Activated CD4-positive, alpha-beta T cell treated with anti-CD3 and anti-CD28 coated beads for 36 hours (primary cell): ENCODE results near the gene MELTF. TPM values are rescaled to one million over a fixed set of nuclear protein-coding genes. Genes with fewer than 3 reads are reported as not detected.

Source experiments
- ATAC-seq: fragments of 200-7000 bp; cut with Tn5 transposase; one replicate; pipeline ENCODE4 v1.10.0; 2021; ENCODE audit warnings: mild to moderate bottlenecking, moderate library complexity
- CTCF ChIA-PET: fragments of 350-600 bp; sonication (Branson Sonifier 250); formaldehyde crosslinking; loops from one replicate; lab custom pipeline; 2021; ENCODE audit warnings: antibody characterized with exemption; lab: Charles Lee
- POLR2A ChIA-PET: fragments of 350-600 bp; sonication (Branson Sonifier 250); formaldehyde crosslinking; loops from one replicate; lab custom pipeline; 2021; ENCODE audit warnings: antibody characterized with exemption, inconsistent platforms; lab: Charles Lee
- DNase-seq: peaks from one replicate; pipeline ENCODE4 v3.0.0-alpha.2; 2020
- H3K27ac Mint-ChIP-seq: one replicate; pipeline ENCODE4 v1.8.0; 2021; ENCODE audit warnings: mixed read lengths
- H3K27me3 Mint-ChIP-seq: one replicate; pipeline ENCODE4 v1.8.0; 2021; ENCODE audit warnings: mixed read lengths
- H3K36me3 Mint-ChIP-seq: one replicate; pipeline ENCODE4 v1.8.0; 2021; ENCODE audit warnings: low read depth, mixed read lengths
- H3K4me1 Mint-ChIP-seq: one replicate; pipeline ENCODE4 v1.8.0; 2021; ENCODE audit warnings: mixed read lengths
- H3K4me3 Mint-ChIP-seq: one replicate; pipeline ENCODE4 v1.8.0; 2021; ENCODE audit warnings: mild to moderate bottlenecking, moderate library complexity, mixed read lengths
- H3K9me3 Mint-ChIP-seq: one replicate; pipeline ENCODE4 v1.8.0; 2021; ENCODE audit warnings: low read depth, mixed read lengths
- intact Hi-C, 2 experiments: fragments of 100-400 bp; cut with DNase I in 1 of 2; cut with micrococcal nuclease in 1 of 2; formaldehyde crosslinking; loops; one replicate each; pipeline versions ENCODE4 v1.14.2 to v1.15.1; 2022 to 2024; cut with DNase I, micrococcal nuclease
- total RNA-seq, 2 experiments: library from RNA; stranded (reverse); gene quantifications; one replicate each; pipeline ENCODE4 v1.2.3, GENCODE V29; 2021

Gene MELTF
- total RNA-seq, 2 experiments from 2014 or later, result 3.7 to 4.3 TPM

DNA sequence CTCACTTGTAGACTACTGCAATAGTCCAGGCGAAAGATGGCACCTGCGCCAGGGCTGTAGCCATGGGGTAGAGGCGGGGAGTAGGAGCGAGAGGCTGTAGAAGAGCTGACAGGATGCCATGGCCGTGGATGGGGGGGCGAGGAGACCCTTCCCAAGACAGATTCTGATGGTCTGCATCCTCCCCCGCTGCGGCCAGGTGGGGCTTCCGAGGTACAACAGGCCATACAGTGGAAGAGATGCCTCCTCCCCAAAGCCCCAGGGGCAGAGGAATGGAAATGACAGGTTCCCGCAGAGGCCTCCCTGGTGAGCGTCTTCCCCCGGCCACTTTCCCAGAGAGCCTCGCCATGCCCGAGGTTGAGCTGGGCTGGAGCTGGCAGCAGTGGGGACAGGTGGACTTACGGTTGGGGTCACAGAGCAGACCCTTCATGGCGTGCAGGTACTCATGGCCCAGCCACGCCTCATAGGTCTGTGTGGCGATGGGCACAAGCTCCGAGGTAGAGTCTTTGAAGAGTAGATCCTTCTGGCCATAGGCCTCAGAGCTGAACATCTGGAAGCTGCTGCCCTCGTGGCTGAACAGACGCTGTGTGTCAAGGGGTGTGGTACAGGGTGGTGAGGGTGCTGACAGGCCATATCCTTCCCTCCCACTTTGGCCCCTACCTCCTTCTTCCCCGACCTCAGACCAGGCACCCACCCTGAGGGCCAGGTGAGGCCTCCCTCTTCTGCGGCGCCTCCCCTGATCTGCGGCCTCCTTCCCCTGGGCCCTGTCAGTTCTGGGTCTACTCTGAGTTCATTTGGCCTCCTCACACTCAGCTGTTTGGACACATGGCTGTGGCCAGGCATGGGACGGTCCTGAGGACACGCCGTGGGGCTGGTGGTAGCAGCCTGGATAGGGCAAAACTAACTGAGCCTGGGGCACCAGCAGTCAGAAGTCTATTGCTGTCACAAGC is 13.6 kb downstream of the MELTF start:
- H3K9me3 Mint-ChIP-seq, result no peaks in the 10 kb centered on the region
- H3K27ac Mint-ChIP-seq, result no peak overlapping the region
- ChIA-PET POLR2A (no interaction called here), CTCF (interaction anchor here (1.5 kb wide), 1 partner anchor 171 kb away, joined by 4 read pairs; no protein-coding TSS in a partner anchor)
- ATAC-seq, result no peak
- H3K4me1 Mint-ChIP-seq, result no peaks in the 10 kb centered on the region
- no peak for DNase-seq
- no peaks in the 10 kb centered on the region for H3K27me3 Mint-ChIP-seq
- intact Hi-C loops, result no loop called here
- H3K36me3 Mint-ChIP-seq, result no peaks in the 10 kb centered on the region
- H3K4me3 Mint-ChIP-seq, result no peak overlapping the region

GRCh38 chr3:197014942-197015575 is 14.6 kb downstream of the MELTF start:
- ATAC-seq (no peak), DNase-seq (no peak)
- intact Hi-C loops, result no loop called here
- no peaks in the 10 kb centered on the region for H3K27me3 Mint-ChIP-seq
- no peaks in the 10 kb centered on the region for H3K36me3 Mint-ChIP-seq
- CTCF ChIA-PET, result no interaction called here
- POLR2A ChIA-PET, result no interaction called here
- H3K4me1 Mint-ChIP-seq, result no peaks in the 10 kb centered on the region
- no peaks in the 10 kb centered on the region for H3K9me3 Mint-ChIP-seq
- no peak overlapping the region for H3K27ac Mint-ChIP-seq
- H3K4me3 Mint-ChIP-seq, result no peak overlapping the region

DNA sequence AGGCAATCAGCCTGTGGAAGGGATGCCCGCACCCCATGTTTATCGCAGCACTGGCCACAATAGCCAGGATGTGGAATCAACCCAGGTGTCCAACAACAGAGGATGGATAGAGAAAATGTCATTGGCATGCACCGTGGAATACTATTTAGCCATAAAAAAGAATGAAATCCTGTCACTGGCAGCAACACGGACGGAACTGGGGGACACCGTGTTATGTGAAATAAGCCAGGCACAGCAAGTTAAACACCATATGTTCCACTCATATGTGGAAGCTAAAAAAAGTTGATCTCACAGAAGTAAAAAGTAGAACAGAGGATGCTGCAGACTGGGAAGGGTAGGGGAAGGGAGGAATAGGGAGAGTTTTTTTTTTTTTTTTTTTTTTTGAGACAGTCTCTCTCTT is 15.6 kb downstream of the MELTF start:
- no peak overlapping the region for H3K4me3 Mint-ChIP-seq
- H3K4me1 Mint-ChIP-seq, result no peaks in the 10 kb centered on the region
- H3K9me3 Mint-ChIP-seq, result no peaks in the 10 kb centered on the region
- no peak for DNase-seq
- POLR2A ChIA-PET, result no interaction called here
- CTCF ChIA-PET, result no interaction called here
- intact Hi-C loops, result no loop called here
- no peak for ATAC-seq
- no peaks in the 10 kb centered on the region for H3K36me3 Mint-ChIP-seq
- no peak overlapping the region for H3K27ac Mint-ChIP-seq
- H3K27me3 Mint-ChIP-seq, result no peaks in the 10 kb centered on the region

- ATAC-seq (no peak), DNase-seq (no peak)
- Mint-ChIP-seq H3K4me3 (no peak overlapping the region), H3K36me3 (no peaks in the 10 kb centered on the region), H3K9me3 (no peaks in the 10 kb centered on the region), H3K4me1 (no peaks in the 10 kb centered on the region), H3K27me3 (no peaks in the 10 kb centered on the region), H3K27ac (no peak overlapping the region)
- ChIA-PET CTCF (interaction anchor here (0.5 to 1.4 kb wide), 2 partner anchors 8 to 159 kb away, joined by 3 read pairs; no protein-coding TSS in a partner anchor), POLR2A (no interaction called here)
- intact Hi-C loops, result no loop called here
Observed at GRCh38 chr3:197012540-197012883, 17.1 kb downstream of the MELTF start.

- Mint-ChIP-seq H3K36me3 (no peaks in the 10 kb centered on the region), H3K27ac (no peak overlapping the region), H3K9me3 (no peaks in the 10 kb centered on the region), H3K4me3 (no peak overlapping the region), H3K27me3 (no peaks in the 10 kb centered on the region), H3K4me1 (no peaks in the 10 kb centered on the region)
- ChIA-PET POLR2A (no interaction called here), CTCF (interaction anchor here (0.5 to 1.4 kb wide), 2 partner anchors 8 to 159 kb away, joined by 3 read pairs; no protein-coding TSS in a partner anchor)
- intact Hi-C loops, result no loop called here
- ATAC-seq (no peak), DNase-seq (no peak)
Observed at GRCh38 chr3:197011780-197012539, 17.7 kb downstream of the MELTF start.

DNA sequence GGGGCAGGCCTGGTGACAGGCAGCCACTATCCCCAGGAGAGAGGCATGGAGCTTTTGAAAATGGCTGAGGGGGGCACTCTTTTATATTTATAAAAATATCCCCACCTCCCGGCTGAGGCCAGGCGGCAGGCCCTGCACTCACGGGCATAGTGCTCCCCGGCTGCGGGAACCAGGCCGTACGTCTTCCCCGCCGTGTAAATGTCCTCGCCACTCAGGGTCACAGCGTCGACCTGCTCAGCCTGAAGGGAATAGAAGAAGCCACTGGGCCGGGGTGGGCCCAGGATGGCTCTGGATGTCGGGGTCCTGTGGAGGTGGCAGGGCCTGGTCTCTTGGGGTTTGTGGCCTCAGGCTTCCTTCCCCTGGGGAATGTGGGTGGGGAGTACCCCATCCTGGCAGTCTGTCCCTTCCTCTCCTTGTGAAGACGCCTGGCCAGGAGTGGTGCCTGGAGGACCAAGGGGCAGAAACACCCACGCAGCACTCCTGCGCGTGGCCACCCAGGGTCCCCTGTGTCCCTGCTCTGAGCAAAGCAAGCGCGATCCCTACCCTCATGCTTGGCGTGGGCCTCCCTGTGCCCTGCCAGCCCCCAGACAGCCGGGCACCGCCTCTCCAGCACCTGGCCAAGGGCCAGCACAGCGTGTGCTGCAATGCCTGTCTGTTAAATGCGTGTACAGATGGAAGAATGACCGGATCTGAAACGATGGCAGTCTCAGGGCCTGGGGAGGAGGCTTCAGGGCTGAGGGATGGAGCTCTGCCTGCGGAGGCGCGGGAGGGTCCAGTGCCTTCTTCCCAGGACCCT is 18.9 kb downstream of the MELTF start:
- ChIA-PET CTCF (no interaction called here), POLR2A (no interaction called here)
- ATAC-seq (no peak), DNase-seq (no peak)
- intact Hi-C loops, result no loop called here
- H3K27me3 Mint-ChIP-seq, result no peaks in the 10 kb centered on the region
- H3K27ac Mint-ChIP-seq, result no peak overlapping the region
- no peaks in the 10 kb centered on the region for H3K4me1 Mint-ChIP-seq
- H3K4me3 Mint-ChIP-seq, result no peak overlapping the region
- H3K9me3 Mint-ChIP-seq, result no peaks in the 10 kb centered on the region
- H3K36me3 Mint-ChIP-seq, result no peaks in the 10 kb centered on the region

GRCh38 chr3:197009532-197010019 is 20.0 kb downstream of the MELTF start:
- CTCF ChIA-PET, result interaction anchor here (1.0 kb wide), 1 partner anchor 19 kb away, joined by 3 read pairs; no protein-coding TSS in a partner anchor

GRCh38 chr3:197008436-197009209 is 21.0 kb downstream of the MELTF start:
- Mint-ChIP-seq H3K9me3 (no peaks in the 10 kb centered on the region), H3K4me1 (peaks cover 7% of the 10 kb centered on the region), H3K36me3 (no peaks in the 10 kb centered on the region), H3K27me3 (no peaks in the 10 kb centered on the region), H3K27ac (no peak overlapping the region), H3K4me3 (no peak overlapping the region)
- ChIA-PET POLR2A (no interaction called here), CTCF (no interaction called here)
- intact Hi-C loops, result no loop called here
- DNase-seq, result no peak
- no peak for ATAC-seq

More at GRCh38 chr3:197009532-197010019, 20.0 kb downstream of the MELTF start:
- Mint-ChIP-seq H3K4me3 (no peak overlapping the region), H3K27ac (no peak overlapping the region), H3K9me3 (no peaks in the 10 kb centered on the region), H3K27me3 (no peaks in the 10 kb centered on the region), H3K4me1 (peaks cover under 1% of the 10 kb centered on the region), H3K36me3 (no peaks in the 10 kb centered on the region)
- intact Hi-C loops, result no loop called here
- POLR2A ChIA-PET, result no interaction called here
- DNase-seq (no peak), ATAC-seq (no peak)

DNA sequence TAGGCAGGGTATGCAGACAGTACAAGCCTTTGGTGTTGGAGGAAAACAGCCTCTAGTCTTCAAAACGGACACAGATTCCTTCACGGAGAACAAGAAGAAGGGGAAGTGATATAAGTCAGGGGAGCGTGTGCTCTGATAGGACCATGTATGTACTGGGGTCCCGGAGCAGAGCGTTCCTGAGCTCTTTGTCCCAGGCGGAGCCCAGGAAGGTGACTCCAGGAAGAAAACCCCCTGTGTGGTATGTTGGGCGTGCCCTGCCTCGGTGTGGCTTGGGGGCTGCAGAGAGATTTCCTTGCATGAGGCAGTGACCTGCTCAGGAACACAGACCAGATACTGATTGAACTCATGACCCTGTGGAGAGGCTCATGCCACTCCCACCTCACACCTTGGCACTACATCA is 21.7 kb downstream of the MELTF start:
- peaks cover 7% of the 10 kb centered on the region for H3K4me1 Mint-ChIP-seq
- intact Hi-C loops, result no loop called here
- DNase-seq, result no peak

GRCh38 chr3:197007296-197007940 is 22.2 kb downstream of the MELTF start:
- H3K27me3 Mint-ChIP-seq, result no peaks in the 10 kb centered on the region
- no peaks in the 10 kb centered on the region for H3K9me3 Mint-ChIP-seq
- intact Hi-C loops, result no loop called here
- no peak overlapping the region for H3K4me3 Mint-ChIP-seq
- CTCF ChIA-PET, result interaction anchor here (1.2 kb wide), 1 partner anchor 22 kb away, joined by 4 read pairs; the partner anchor contains the start of gene MELTF
- ATAC-seq (no peak), DNase-seq (no peak)
- POLR2A ChIA-PET, result no interaction called here
- no peak overlapping the region for H3K27ac Mint-ChIP-seq
- H3K36me3 Mint-ChIP-seq, result no peaks in the 10 kb centered on the region
- peaks cover 7% of the 10 kb centered on the region for H3K4me1 Mint-ChIP-seq

More for the DNA sequence above, 21.7 kb downstream of the MELTF start:
- POLR2A ChIA-PET, result no interaction called here
- CTCF ChIA-PET, result no interaction called here
- Mint-ChIP-seq H3K9me3 (no peaks in the 10 kb centered on the region), H3K27me3 (no peaks in the 10 kb centered on the region), H3K27ac (no peak overlapping the region), H3K4me3 (no peak overlapping the region), H3K36me3 (no peaks in the 10 kb centered on the region)
- no peak for ATAC-seq
